ENCODE results near the gene GPR183. TPM values are rescaled to one million over a fixed set of nuclear protein-coding genes. Genes with fewer than 3 reads are reported as not detected.
A peak's percentile ranks its signal among the peaks of the same experiment; 100 is the strongest.

Gene GPR183
- total RNA-seq = 0.13 TPM in 1 of 2 replicates, not detected in the other

DNA sequence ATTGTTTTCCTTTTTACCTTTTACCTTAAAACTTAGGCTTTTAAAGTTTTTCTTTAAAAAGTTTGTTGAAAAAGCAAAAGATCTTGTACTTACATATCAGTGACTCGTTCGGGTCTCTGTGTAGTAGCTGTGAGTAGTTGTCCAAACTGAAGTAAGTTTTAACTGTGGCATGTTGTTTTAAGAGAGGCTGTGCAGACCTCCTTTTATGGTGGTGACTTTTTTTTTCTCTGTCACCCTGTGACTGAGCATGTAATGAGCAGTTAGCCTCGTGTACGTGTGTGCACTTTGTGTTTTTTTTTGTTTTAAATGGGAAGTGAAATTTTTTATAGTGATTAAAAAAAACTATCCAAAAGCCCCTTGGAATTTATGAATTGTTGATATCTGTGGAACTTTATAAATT, at the start of gene GPR183:
Gene GPR183 (minus strand): TSS at position 153 of the 400 bp plus-strand sequence. CDS start 11,254 bp downstream, outside the sequence.
- FAIRE-seq (no peak), DNase-seq (ENCODE audit: low read depth) (peak; percentile 30)
- no peaks in the 10 kb centered on the region for H3K27me3 ChIP-seq (ENCODE audit: control insufficient read depth, insufficient read depth, low read length)
- no peak for TF ChIP-seq CTCF (IDR thresholded peaks at IDR 0.05; ENCODE audit: insufficient read depth, low read length, severe bottlenecking)
- no peak within 1 kb of the TSS for H3K4me3 ChIP-seq (ENCODE audit: low read depth, low read length)
- peaks cover 2% of the 10 kb centered on the region for H3K36me3 ChIP-seq (ENCODE audit: control insufficient read depth, insufficient read depth, low read length)

GRCh38 chr13:99356262-99357091, 49.3 kb upstream of the GPR183 start:
- no peak for TF ChIP-seq CTCF (IDR thresholded peaks at IDR 0.05; ENCODE audit: insufficient read depth, low read length, severe bottlenecking)
- DNase-seq (ENCODE audit: low read depth) = peak; percentile 6
- no peak for FAIRE-seq
- Histone ChIP-seq H3K4me3 (ENCODE audit: low read depth, low read length) (no peak overlapping the region), H3K27me3 (ENCODE audit: control insufficient read depth, insufficient read depth, low read length) (no peaks in the 10 kb centered on the region), H3K36me3 (ENCODE audit: control insufficient read depth, insufficient read depth, low read length) (peaks cover 5% of the 10 kb centered on the region)

GRCh38 chr13:99356012-99356261, 48.7 kb upstream of the GPR183 start:
- Histone ChIP-seq H3K27me3 (ENCODE audit: control insufficient read depth, insufficient read depth, low read length) (no peaks in the 10 kb centered on the region), H3K36me3 (ENCODE audit: control insufficient read depth, insufficient read depth, low read length) (peaks cover 5% of the 10 kb centered on the region), H3K4me3 (ENCODE audit: low read depth, low read length) (no peak overlapping the region)
- TF ChIP-seq CTCF (IDR thresholded peaks at IDR 0.05; ENCODE audit: insufficient read depth, low read length, severe bottlenecking) = no peak
- no peak for FAIRE-seq
- DNase-seq (ENCODE audit: low read depth) = no peak

GRCh38 chr13:99355267-99356011, 48.2 kb upstream of the GPR183 start:
- TF ChIP-seq CTCF (IDR thresholded peaks at IDR 0.05; ENCODE audit: insufficient read depth, low read length, severe bottlenecking) = no peak
- peaks cover 5% of the 10 kb centered on the region for H3K36me3 ChIP-seq (ENCODE audit: control insufficient read depth, insufficient read depth, low read length)
- FAIRE-seq (no peak), DNase-seq (ENCODE audit: low read depth) (no peak)
- no peak overlapping the region for H3K4me3 ChIP-seq (ENCODE audit: low read depth, low read length)
- no peaks in the 10 kb centered on the region for H3K27me3 ChIP-seq (ENCODE audit: control insufficient read depth, insufficient read depth, low read length)

- DNase-seq (ENCODE audit: low read depth) = no peak
- no peak for TF ChIP-seq CTCF (IDR thresholded peaks at IDR 0.05; ENCODE audit: insufficient read depth, low read length, severe bottlenecking)
- H3K27me3 ChIP-seq (ENCODE audit: control insufficient read depth, insufficient read depth, low read length) = no peaks in the 10 kb centered on the region
- H3K4me3 ChIP-seq (ENCODE audit: low read depth, low read length) = no peak overlapping the region
- peaks cover 5% of the 10 kb centered on the region for H3K36me3 ChIP-seq (ENCODE audit: control insufficient read depth, insufficient read depth, low read length)
- peak; percentile 84 for FAIRE-seq
Observed at GRCh38 chr13:99354371-99354951, 47.3 kb upstream of the GPR183 start.

All from bronchial epithelial cell (primary cell).